Measurements from ENCODE around the gene GSK3A.
A peak's percentile ranks its signal among the peaks of the same experiment; 100 is the strongest.

The GSK3A gene

DNA sequence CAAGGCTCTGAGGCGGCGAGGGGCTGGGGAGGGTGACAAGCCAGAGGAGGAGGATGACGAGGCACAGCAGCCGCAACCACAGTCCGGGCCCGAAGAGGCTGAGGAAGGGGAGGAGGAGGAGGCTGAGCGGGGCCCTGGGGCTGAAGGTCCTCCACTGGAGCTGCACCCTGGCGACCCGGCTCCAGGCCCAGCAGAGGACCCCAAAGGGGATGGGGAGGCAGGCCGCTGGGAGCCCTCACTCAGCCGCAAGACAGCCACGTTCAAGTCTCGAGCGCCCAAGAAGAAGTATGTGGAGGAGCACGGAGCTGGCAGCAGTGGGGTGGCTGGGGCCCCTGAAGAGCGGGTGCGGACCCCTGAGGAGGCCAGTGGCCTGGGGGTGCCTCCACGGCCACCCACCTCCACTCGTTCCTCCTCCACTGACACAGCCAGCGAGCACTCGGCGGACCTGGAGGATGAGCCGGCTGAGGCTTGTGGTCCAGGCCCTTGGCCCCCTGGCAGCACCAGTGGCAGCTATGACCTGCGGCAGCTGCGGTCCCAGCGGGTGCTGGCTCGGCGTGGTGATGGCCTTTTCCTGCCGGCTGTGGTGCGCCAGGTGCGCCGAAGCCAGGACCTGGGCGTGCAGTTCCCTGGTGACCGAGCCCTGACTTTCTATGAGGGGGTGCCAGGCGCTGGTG is 29.6 kb upstream of the GSK3A start:
- TF ChIP-seq, protein P1, sequence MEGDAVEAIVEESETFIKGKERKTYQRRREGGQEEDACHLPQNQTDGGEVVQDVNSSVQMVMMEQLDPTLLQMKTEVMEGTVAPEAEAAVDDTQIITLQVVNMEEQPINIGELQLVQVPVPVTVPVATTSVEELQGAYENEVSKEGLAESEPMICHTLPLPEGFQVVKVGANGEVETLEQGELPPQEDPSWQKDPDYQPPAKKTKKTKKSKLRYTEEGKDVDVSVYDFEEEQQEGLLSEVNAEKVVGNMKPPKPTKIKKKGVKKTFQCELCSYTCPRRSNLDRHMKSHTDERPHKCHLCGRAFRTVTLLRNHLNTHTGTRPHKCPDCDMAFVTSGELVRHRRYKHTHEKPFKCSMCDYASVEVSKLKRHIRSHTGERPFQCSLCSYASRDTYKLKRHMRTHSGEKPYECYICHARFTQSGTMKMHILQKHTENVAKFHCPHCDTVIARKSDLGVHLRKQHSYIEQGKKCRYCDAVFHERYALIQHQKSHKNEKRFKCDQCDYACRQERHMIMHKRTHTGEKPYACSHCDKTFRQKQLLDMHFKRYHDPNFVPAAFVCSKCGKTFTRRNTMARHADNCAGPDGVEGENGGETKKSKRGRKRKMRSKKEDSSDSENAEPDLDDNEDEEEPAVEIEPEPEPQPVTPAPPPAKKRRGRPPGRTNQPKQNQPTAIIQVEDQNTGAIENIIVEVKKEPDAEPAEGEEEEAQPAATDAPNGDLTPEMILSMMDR (conservative IDR thresholded peaks at IDR 0.05; ENCODE audit: low read depth, low read length): no peak
- Histone ChIP-seq H3K27ac (no peak overlapping the region), H3K4me3 (IDR thresholded peaks at IDR 0.05; ENCODE audit: insufficient read depth, low read depth, low read length) (no peak overlapping the region), H3K27me3 (ENCODE audit: insufficient read depth, low read depth) (no peaks in the 10 kb centered on the region), H2AFZ (ENCODE audit: low read depth) (no peak overlapping the region), H4K20me1 (ENCODE audit: insufficient read depth) (no peaks in the 10 kb centered on the region), H3K9ac (no peak overlapping the region), H3K4me2 (no peak overlapping the region; the same call in 1 of the 2 replicates), H3K4me1 (ENCODE audit: low read depth, poor library complexity, severe bottlenecking) (peaks cover 15% of the 10 kb centered on the region), H3K36me3 (ENCODE audit: insufficient read depth) (no peaks in the 10 kb centered on the region), H3K79me2 (ENCODE audit: insufficient read depth, low read depth) (peaks cover 30% of the 10 kb centered on the region; the same call in 1 of the 2 replicates)

DNA sequence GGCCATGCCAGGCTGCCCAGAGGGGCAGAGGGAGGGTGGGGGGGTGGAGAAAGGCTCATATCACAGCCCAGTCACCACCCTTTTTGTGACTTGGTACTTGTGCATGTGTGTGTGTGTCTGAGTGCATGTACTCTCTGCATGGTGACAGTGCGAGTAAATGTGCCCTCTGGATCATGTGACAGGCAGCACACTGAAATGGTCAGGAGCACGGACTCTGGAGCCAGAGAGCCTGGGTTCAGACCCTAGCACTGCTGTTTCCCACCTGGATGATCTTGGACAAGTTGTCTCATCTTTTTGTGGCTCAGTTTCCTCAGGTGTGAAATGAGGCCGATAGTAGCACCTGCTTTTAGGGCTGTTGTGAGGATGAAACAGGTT is 28.6 kb upstream of the GSK3A start:
- no peak overlapping the region for H3K4me3 ChIP-seq (IDR thresholded peaks at IDR 0.05; ENCODE audit: insufficient read depth, low read depth, low read length)

DNA sequence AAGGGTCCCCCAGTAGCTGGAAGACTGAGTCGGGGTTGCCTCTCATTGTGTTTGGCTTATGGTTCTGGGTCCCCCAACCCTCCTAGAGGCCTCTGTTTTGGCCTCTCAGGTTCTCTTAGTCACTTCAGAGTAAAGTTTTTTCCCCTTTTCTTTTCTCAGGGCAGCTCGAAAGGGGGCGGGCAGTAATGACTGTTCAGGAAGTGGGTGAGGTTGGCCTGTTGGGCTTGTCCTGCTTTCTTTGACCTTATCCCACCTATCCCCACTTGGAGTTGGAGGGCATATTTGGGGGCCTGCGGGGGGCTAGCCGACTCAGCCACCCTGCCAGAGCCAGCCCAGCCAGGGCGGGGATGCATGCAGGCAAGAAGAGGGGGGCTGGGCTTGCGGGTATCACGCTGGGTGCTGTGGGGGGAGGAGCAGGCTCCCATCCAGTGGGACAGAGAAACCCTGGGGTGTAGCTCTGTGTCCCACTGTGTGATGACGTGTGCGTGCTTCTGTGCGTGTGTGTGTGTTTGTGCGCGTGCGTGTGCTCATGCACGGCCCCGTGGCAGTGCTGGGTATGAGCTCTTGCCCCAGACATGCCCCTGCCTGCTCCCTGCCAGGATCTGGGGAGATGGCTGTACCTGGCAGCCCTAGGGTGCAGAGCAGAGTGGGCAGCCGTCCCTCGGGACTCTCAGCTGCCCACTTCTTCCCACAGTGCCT is 28.1 kb upstream of the GSK3A start:
- H3K9ac ChIP-seq: peak overlapping the region; percentile 76
- peak overlapping the region; percentile 86 for H3K27ac ChIP-seq
- TF ChIP-seq, protein P1 (conservative IDR thresholded peaks at IDR 0.05; ENCODE audit: low read depth, low read length): no peak
- peaks cover 30% of the 10 kb centered on the region; the same call in 1 of the 2 replicates for H3K79me2 ChIP-seq (ENCODE audit: insufficient read depth, low read depth)
- H3K4me3 ChIP-seq (IDR thresholded peaks at IDR 0.05; ENCODE audit: insufficient read depth, low read depth, low read length): no peak overlapping the region
- H3K36me3 ChIP-seq (ENCODE audit: insufficient read depth): no peaks in the 10 kb centered on the region
- H3K27me3 ChIP-seq (ENCODE audit: insufficient read depth, low read depth): no peaks in the 10 kb centered on the region
- H2AFZ ChIP-seq (ENCODE audit: low read depth): peak overlapping the region; percentile 59; the same call in 1 of the 2 replicates
- H3K4me2 ChIP-seq: peak overlapping the region; percentile 72
- no peaks in the 10 kb centered on the region for H4K20me1 ChIP-seq (ENCODE audit: insufficient read depth)
- peaks cover 15% of the 10 kb centered on the region for H3K4me1 ChIP-seq (ENCODE audit: low read depth, poor library complexity, severe bottlenecking)

More for the DNA sequence above, 28.6 kb upstream of the GSK3A start:
- Histone ChIP-seq H3K36me3 (ENCODE audit: insufficient read depth) (no peaks in the 10 kb centered on the region), H3K27ac (peak overlapping the region; percentile 86; the same call in 1 of the 2 replicates), H3K4me1 (ENCODE audit: low read depth, poor library complexity, severe bottlenecking) (peaks cover 15% of the 10 kb centered on the region), H3K9ac (peak overlapping the region; percentile 76; the same call in 1 of the 2 replicates), H3K79me2 (ENCODE audit: insufficient read depth, low read depth) (peaks cover 30% of the 10 kb centered on the region; the same call in 1 of the 2 replicates), H3K27me3 (ENCODE audit: insufficient read depth, low read depth) (no peaks in the 10 kb centered on the region), H2AFZ (ENCODE audit: low read depth) (no peak overlapping the region), H3K4me2 (peak overlapping the region; percentile 72), H4K20me1 (ENCODE audit: insufficient read depth) (no peaks in the 10 kb centered on the region)
- TF ChIP-seq, protein P1 (conservative IDR thresholded peaks at IDR 0.05; ENCODE audit: low read depth, low read length): no peak

DNA sequence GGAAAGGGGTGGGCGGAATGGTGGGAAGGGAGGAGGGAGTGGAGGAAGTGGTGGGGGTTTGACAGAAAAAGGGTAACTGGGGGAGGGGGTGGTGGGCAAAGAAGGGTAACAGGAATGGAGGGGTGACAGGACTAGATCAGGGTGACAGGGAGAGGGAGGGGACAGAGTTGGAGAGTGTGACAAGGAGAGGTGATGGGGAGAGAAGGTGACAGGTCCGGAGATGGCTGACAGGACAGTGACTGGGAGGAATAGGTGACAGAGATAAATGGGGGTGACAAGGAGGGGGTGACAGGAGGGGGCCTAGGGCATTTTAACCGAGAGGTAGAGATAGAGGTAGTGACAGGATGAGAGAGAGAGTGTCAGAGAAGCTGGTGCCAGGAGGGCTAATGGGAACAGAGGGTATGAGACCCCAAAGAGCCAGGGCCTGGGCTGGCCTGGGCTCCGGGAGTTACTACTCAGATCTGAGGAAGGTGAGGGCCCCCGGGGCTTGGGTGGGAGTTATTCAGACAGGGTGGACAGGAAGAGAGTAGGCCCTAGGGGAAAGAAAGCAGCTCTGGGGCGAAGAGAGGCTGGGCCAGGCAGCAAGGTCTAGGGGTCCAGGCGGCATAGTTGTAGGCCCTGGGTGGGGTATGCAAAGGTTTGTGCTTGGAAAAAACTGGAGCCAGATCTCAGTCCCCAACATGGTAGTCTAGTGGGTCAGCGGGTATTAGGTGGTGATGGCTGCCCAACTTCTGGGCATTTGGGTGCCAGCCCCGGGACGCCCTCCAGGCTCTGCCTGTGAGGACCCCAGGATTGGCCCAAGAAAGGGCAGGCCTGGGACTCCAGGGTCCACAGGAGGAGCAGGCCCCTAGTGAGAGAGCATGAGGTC is 27.3 kb upstream of the GSK3A start:
- peaks cover 15% of the 10 kb centered on the region for H3K4me1 ChIP-seq (ENCODE audit: low read depth, poor library complexity, severe bottlenecking)
- peaks cover 30% of the 10 kb centered on the region; the same call in 1 of the 2 replicates for H3K79me2 ChIP-seq (ENCODE audit: insufficient read depth, low read depth)
- H3K4me3 ChIP-seq (IDR thresholded peaks at IDR 0.05; ENCODE audit: insufficient read depth, low read depth, low read length): no peak overlapping the region
- no peaks in the 10 kb centered on the region for H4K20me1 ChIP-seq (ENCODE audit: insufficient read depth)
- peak overlapping the region; percentile 72 for H3K4me2 ChIP-seq
- H3K36me3 ChIP-seq (ENCODE audit: insufficient read depth): no peaks in the 10 kb centered on the region
- H3K9ac ChIP-seq: peak overlapping the region; percentile 76
- peak overlapping the region; percentile 86 for H3K27ac ChIP-seq
- H3K27me3 ChIP-seq (ENCODE audit: insufficient read depth, low read depth): no peaks in the 10 kb centered on the region
- TF ChIP-seq, protein P1 (conservative IDR thresholded peaks at IDR 0.05; ENCODE audit: low read depth, low read length): no peak
- peak overlapping the region; percentile 59; the same call in 1 of the 2 replicates for H2AFZ ChIP-seq (ENCODE audit: low read depth)
